ENCODE results near the gene PLCG2. TPM values are rescaled to one million over a fixed set of nuclear protein-coding genes. Genes with fewer than 3 reads are reported as not detected.
A peak's percentile ranks its signal among the peaks of the same experiment; 100 is the strongest.

Gene PLCG2
- total and polyA plus RNA-seq, 2 of the 8 experiments (the other 6 are each of a cell fraction or from before 2014, with no cell fraction given): 6.1 to 6.9 TPM

DNA sequence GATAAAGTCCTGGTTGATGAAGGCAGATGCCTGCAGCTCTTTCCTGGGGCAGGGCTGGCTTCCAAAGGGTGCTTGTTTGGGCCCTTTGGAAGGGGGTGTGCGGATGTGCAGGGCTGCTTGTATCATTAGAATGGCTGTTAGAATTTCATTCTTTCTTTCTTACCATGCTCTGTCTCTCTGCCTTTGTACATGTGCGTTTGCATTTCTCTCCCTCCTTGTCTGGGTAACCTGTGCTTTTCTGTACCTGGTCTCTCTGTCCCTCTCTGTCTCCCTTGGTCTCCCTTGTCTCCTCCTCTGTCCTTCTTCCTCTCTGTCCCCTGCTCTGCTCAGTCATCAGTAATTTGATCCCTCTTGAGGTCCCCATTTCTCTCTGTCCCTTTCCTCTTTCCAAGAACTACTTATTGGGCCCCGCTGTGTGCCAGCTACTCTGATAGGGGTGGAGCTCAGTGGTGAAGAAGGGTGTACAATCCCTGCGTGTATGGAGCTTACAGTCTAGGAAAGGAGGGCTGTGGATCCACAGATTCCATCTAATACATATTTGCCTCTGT lies 69.3 kb downstream of the PLCG2 start:
- Histone ChIP-seq H4K91ac (replicated peaks; ENCODE audit: insufficient read length, low read length) (no peak overlapping the region), H3K27me3 (replicated peaks in 1 of 4; ENCODE audit: control insufficient read depth in 3 of 4, extremely low read depth in 1 of 4, insufficient read depth in 3 of 4, low read length in 3 of 4) (no peaks in the 10 kb centered on the region), H4K8ac (ENCODE audit: extremely low read depth, insufficient read depth, low read length) (no peak overlapping the region), H3K4me1 (replicated peaks in 1 of 4; ENCODE audit: control insufficient read depth in 3 of 4, insufficient read depth in 4 of 4, low read length in 3 of 4) (peaks cover 0 to 8% (median 2%) of the 10 kb centered on the region in 4 experiments; a peak in 4 of 7 replicates), H4K5ac (ENCODE audit: insufficient read length, low read depth, low read length) (no peak overlapping the region), H3K56ac (replicated peaks; ENCODE audit: insufficient read length, low read depth, low read length) (no peak overlapping the region), H2BK5ac (ENCODE audit: low read depth, low read length) (no peak overlapping the region), H3K79me1 (ENCODE audit: low read depth, low read length) (no peaks in the 10 kb centered on the region), H3K9ac (replicated peaks in 1 of 4; ENCODE audit: extremely low read depth in 1 of 4, low read depth in 3 of 4, low read length in 3 of 4) (no peak overlapping the region), H2BK15ac (ENCODE audit: low read length) (0 out of 2 replicates have a peak overlapping the region, but pooled peaks have one; percentile 67), H2BK20ac (ENCODE audit: low read length) (peak overlapping the region; percentile 13; the same call in 1 of the 2 replicates), H3K23me2 (ENCODE audit: low read depth, low read length) (no peaks in the 10 kb centered on the region), H2BK12ac (ENCODE audit: low read depth, low read length) (0 out of 2 replicates have a peak overlapping the region, but pooled peaks have one; percentile 27), H3K4ac (replicated peaks; ENCODE audit: insufficient read length, low read depth, low read length) (no peak overlapping the region), H3K36me3 (ENCODE audit: control insufficient read depth in 2 of 4, insufficient read depth in 4 of 4, low read length in 3 of 4) (no peaks in the 10 kb centered on the region), H3K4me3 (ENCODE audit: extremely low read depth in 1 of 4, insufficient read depth in 2 of 4, low read depth in 3 of 4, low read length in 4 of 4) (no peak overlapping the region), H3K9me3 (ENCODE audit: insufficient read depth in 2 of 2, low read depth in 1 of 2, low read length in 1 of 2) (no peaks in the 10 kb centered on the region), H3K18ac (ENCODE audit: extremely low read depth, low read length) (no peak overlapping the region), H3K79me2 (ENCODE audit: control insufficient read depth in 1 of 2, insufficient read depth in 2 of 2, low read length in 2 of 2) (no peaks in the 10 kb centered on the region), H3K23ac (ENCODE audit: insufficient read length) (no peak overlapping the region), H2BK120ac (replicated peaks; ENCODE audit: low read depth, low read length) (no peak overlapping the region), H3K14ac (ENCODE audit: insufficient read length) (no peak overlapping the region), H4K20me1 (replicated peaks in 1 of 2; ENCODE audit: control insufficient read depth in 1 of 2, insufficient read depth in 2 of 2, low read length in 2 of 2) (no peaks in the 10 kb centered on the region), H2AK5ac (ENCODE audit: low read depth, low read length) (no peak overlapping the region), H3K4me2 (ENCODE audit: insufficient read depth in 1 of 2, low read depth in 2 of 2, low read length in 2 of 2) (no peak overlapping the region), H2AFZ (ENCODE audit: low read length) (no peak overlapping the region), H3K27ac (ENCODE audit: low read depth, low read length) (no peak overlapping the region)
- no peak for DNase-seq (ENCODE audit: low read depth in 1 of 2, low spot score in 2 of 2)
- WGBS, 2 experiments (ENCODE audit: extremely low coverage in 1 of 2, insufficient coverage in 1 of 2, insufficient read length in 1 of 2, insufficient replicate concordance in 2 of 2, low coverage in 1 of 2, low lambda C conversion rate in 2 of 2, missing lambda C conversion rate in 1 of 2): 78% methylated on average over 4 of the region's 4 CpGs; no CpG with 5 or more reads in 1 of the 2 experiments
- POLR2A ChIA-PET (ENCODE audit: partially characterized antibody): no interaction called here
- CTCF ChIA-PET (ENCODE audit: partially characterized antibody): interaction anchor here (0.6 to 1.5 kb wide), 6 partner anchors 13 to 147 kb away, joined by 3 to 5 read pairs (median 3); no protein-coding TSS in a partner anchor
- TF ChIP-seq RBBP5 (IDR thresholded peaks at IDR 0.05; ENCODE audit: borderline replicate concordance, low read depth, low read length) (no peak), USF2 (IDR thresholded peaks at IDR 0.05; ENCODE audit: low read length) (no peak), NRF1 (IDR thresholded peaks at IDR 0.05; ENCODE audit: low read depth, low read length) (no peak), TAF1 (IDR thresholded peaks at IDR 0.05; ENCODE audit: low read depth, low read length) (no peak), ASH2L (IDR thresholded peaks at IDR 0.05; ENCODE audit: low read length) (no peak), SP1 (IDR thresholded peaks at IDR 0.05; ENCODE audit: low read depth, low read length) (no peak), GTF2F1 (IDR thresholded peaks at IDR 0.05; ENCODE audit: borderline replicate concordance, low read depth, low read length) (no peak), POU5F1 (IDR thresholded peaks at IDR 0.05; ENCODE audit: low read depth, low read length) (no peak)
- no peak for FAIRE-seq
